GM18502 (cell line): ENCODE measurements around the gene SYVN1.

Experiments
- ATAC-seq: cut with Tn5 transposase; IDR thresholded peaks from one replicate; pipeline ENCODE4 v1.9.1; 2021; ENCODE audit warnings: mild to moderate bottlenecking; ENCODE audit not compliant: unreplicated experiment, poor library complexity

SYVN1 gene

GRCh38 chr11:65095974-65096806 lies 38.1 kb downstream of the SYVN1 start, which contains the start of gene VPS51:
TSS of gene VPS51 (plus strand) at chr11:65096214. CDS start at chr11:65096251, 37 bp downstream.
- ATAC-seq = peak; percentile 78

GRCh38 chr11:65095427-65095826 lies 38.9 kb downstream of the SYVN1 start:
- no peak for ATAC-seq

DNA sequence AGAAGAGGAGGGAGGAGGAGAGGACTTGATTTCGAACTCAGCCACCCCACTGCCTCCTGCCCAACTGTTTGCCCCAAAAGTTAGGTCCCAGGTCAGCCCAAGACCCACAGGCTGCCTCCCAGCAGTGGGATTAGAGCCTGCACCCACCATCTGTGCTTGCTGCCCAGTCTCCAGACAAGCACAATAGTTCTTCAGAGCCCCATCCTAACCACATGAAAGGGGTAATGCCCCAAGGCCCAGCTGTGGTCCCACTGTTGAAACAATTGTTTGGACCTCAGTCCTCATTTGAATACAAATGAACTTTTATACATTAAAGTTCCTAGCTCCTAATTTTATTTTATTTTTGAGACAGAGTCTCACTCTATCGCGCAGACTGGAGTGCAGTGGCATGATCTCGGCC lies 43.7 kb downstream of the SYVN1 start:
- no peak for ATAC-seq

GRCh38 chr11:65089621-65090020 lies 44.7 kb downstream of the SYVN1 start:
- ATAC-seq = no peak

- no peak for ATAC-seq
These were observed 46.5 kb downstream of the SYVN1 start for GRCh38 chr11:65087827-65088226.

GRCh38 chr11:65087216-65087615 lies 47.1 kb downstream of the SYVN1 start:
- ATAC-seq = no peak

- ATAC-seq = no peak
These were observed 47.5 kb downstream of the SYVN1 start for GRCh38 chr11:65086809-65087208.

GRCh38 chr11:65085446-65085845 lies 48.9 kb downstream of the SYVN1 start:
- ATAC-seq = no peak

DNA sequence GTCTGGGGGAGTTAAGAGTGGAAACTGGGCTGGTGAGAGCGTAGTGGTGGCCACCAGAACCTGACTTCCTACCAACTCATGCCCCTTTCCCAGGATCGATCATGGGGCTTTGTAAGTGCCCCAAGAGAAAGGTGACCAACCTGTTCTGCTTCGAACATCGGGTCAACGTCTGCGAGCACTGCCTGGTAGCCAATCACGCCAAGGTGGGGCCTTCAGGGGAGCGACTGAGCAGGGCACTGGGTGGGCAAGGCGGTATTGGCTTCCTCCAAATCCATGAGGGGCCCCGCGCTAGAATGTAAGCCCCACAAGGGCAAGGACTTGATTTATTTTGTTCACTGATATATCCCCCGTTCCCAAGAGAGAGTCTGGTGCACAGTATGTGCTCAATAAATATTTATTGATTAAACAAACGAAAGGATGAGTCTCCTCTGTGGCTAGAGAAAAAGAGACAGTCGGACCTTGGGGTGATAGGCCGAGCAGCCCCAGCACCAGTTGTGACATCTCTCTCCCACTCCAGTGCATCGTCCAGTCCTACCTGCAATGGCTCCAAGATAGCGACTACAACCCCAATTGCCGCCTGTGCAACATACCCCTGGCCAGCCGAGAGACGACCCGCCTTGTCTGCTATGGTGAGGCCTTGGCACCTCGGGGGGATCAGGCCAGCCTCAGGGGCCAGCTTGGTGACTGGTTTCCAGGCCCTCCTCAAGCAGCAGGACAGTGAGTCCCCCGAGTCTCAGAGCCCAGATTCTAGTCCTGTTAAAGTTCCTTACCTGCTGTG lies 49.5 kb downstream of the SYVN1 start:
- ATAC-seq = peak; percentile 20

- peak; percentile 80 for ATAC-seq
These were observed 50.3 kb downstream of the SYVN1 start, which contains the start of the genes CDCA5 and ZFPL1 for GRCh38 chr11:65083834-65084597. TSS of gene CDCA5 (minus strand) at chr11:65084040. CDS start at chr11:65083978, 62 bp downstream. TSS of gene ZFPL1 (plus strand) at chr11:65084222. CDS start at chr11:65084699, 477 bp downstream.

DNA sequence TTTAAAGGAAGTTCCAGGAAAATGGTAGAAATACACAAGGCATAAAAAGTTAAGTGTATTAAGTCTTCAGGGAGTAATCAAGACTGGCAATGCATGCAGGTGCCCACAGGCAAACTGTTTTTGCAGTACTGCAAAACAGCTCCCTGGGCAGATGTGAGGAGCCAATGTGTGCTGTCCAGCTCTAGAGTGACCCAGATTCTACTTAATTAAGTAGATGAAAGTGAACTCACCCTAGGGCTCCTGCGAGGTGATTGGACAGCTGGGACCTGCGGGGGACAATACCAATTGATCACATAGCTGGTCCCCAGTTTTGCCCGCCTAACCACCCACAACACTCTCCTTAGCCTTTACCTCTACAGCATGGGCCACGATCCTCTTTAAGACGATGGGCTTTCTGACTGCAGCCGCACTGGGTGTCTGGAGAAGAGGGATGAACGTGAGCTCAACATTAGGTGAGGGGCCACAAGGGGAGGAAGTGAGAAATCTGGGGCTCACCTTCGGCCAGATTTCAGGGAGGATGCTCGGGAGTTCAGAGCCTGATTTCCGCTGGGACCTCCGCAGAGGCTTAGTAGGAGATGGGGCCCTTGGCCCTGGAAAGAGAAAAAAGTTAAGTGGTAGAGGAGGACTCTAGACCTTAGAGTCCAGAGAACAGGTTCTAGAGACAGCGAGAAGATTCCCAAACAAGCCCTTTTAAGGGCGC lies 51.0 kb downstream of the SYVN1 start:
- peak; percentile 3 for ATAC-seq

GRCh38 chr11:65078786-65079342 lies 55.5 kb downstream of the SYVN1 start:
- ATAC-seq = no peak

DNA sequence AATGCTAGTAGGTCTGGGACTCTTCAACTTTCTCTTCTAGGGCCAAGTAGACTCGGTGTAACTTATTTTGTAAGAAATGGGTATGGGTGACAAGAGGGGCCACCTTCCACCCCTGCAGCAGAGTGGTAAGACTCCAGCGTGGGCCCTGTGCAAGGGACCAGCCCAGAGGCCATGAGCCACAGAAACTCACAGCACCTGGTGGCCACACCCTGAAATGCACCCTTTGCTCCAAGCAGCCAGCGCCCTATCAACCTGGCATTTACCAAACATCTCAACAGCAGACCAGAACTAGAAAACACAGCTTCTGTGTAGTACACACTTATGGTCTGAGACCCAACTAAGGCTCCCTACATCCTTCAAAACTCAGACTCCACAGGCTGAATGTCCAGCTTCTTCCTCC lies 56.2 kb downstream of the SYVN1 start:
- no peak for ATAC-seq

GRCh38 chr11:65077451-65077850 lies 56.9 kb downstream of the SYVN1 start:
- ATAC-seq = no peak
